GM15510 (cell line): Measurements from ENCODE around the gene AKT1.

Experiments used
- POLR2A ChIP-seq: IDR thresholded peaks from 3 replicates; pipeline ENCODE4 v1.6.1; 2011; ENCODE audit warnings: borderline replicate concordance; ENCODE audit not compliant: insufficient read length; ENCODE audit errors: extremely low read depth

The AKT1 gene

DNA sequence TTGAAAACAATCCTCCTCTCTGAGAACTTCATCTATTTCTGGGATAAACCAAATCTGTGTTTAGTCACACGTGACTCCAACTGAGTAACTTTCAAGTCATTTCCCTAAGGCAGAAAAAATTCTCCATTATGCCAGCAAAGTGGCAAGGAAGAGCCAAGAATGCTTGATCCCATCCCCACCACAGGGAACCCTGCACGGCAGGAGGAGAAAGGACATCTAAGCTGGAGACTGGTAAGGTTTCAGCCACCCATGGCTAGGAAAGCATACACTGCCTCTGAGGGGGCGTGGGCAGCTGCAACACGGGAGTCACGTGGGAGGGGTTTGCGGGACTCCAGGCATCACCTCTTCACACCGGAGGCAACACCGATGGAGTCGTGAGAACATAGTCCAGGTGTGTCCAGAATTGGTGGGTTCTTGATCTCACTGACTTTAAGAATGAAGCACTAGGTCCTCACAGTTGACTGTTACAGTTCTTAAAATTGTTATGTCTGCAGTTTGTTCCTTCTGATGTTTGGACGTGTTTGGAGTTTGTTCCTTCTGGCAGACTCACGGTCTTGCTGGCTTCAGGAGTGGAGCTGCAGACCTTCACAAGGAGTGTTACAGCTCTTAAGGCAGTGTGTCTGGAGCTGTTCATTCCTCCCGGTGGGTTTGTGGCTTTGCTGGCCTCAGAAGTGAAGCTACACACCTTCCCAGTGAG, 45.3 kb downstream of the AKT1 start:
- no peak for TF ChIP-seq POLR2A

DNA sequence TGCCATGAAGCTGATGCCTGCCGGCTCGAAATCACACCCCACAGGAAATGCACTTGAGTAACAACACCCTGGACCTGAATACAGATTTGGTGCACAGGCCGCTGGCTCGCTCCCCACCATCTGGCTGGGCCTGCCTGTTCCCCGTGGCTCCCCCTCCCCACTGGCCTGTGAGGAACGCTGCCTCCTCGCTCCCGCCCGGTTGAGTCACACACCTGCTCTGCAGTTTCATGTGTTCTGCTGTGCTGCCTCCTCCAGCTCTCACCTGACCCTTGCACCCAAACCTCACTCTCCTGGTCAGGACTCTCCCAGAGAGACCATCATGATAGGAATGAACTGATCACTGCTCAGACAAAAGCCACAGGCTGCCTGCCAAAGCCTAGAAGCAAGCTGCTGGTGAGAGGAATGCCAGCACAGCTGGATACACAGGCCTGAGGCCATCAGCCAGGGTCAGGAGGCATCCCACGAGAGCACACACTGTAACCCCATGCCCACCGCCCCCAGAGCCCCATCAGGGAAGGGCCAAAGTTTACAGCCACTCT, 46.4 kb downstream of the AKT1 start:
- TF ChIP-seq POLR2A = no peak

GRCh38 chr14:104747876-104748275, 47.7 kb downstream of the AKT1 start:
- TF ChIP-seq POLR2A = no peak

DNA sequence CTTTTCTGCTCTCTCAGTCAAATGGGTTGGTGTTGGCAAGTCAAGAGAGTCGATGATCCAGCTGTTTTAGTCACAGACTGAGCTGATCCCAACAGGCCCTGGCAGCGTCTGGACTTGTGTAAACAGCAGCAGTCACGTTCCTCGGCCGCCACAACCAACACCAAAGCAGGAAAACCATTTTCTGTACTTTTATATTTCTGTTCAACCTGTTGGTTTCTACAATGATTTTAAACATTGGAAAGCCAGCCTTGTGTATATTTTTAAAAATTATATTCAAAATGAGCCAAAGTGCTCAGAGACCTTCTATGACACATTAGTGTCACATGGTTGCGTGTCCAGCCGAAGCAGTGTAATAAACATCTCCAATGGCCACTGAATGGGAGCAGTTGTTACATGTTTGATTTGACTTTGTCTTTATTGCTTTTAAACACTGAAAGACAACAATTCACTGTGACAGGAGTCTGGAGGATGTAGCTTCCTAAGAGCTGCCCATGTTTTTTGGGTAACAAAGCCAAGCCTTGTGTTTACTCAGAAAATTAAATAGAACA, 48.5 kb downstream of the AKT1 start:
- TF ChIP-seq POLR2A = no peak

DNA sequence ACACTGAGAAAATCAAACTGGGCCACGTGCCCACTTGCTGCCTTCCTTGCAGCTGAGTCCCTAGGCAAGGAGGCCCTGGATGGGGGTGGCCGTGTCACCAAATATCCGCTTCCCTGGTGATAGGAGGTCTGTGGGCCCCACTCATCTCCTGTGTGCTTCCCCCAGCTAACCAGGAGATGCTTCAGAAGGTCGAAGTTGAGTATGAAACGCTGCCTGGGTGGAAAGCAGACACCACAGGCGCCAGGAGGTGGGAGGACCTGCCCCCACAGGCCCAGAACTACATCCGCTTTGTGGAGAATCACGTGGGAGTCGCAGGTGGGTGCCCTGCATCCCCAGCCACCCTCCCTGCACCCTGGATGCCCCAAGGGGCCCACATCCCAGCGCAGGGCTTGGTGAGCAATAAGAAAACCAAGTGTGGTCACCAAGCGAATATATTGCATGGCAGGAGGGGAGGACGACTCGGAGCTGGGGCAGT, 49.4 kb downstream of the AKT1 start:
- no peak for TF ChIP-seq POLR2A

DNA sequence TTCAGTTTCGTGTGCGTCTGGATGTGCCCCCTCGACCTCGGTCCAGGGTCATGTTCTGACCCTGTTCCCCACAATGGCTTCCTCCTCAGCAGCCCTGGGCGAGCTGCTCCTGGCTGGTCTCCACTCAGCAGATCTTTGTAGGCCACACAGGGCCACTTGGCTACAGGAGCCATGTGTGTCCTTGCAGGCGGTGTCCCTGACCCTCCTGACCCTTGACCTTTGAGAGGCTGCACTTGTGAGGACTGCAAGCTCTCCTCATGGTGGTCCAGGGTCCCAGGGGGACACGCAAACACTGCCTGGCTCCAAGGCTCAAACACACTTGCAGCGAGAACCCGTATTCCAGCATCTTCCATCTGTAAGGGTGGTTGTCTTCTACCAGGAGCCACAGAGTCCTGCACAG, 50.1 kb downstream of the AKT1 start:
- no peak for TF ChIP-seq POLR2A

DNA sequence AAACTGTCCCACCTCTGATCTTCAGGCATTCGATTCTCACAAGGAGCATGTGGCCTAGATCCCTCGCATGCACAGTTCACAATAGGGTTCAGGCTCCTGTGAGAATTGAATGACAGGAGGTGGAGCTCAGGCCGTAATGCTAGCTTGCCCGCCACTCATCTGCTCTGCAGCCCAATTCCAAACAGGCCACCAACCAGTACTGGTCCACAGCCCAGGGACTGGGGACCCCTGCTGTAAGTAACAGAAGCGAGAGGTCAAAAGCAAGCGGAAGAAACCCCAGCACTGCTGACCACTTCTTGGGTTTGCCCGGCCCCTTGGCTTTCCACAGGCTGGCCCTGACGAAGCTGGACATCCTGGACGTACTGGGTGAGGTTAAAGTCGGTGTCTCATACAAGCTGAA, 51.1 kb downstream of the AKT1 start:
- TF ChIP-seq POLR2A = no peak

- TF ChIP-seq POLR2A = no peak
Measured at GRCh38 chr14:104743461-104744380, 51.8 kb downstream of the AKT1 start.

GRCh38 chr14:104742586-104743455, 52.7 kb downstream of the AKT1 start:
- TF ChIP-seq POLR2A = no peak

DNA sequence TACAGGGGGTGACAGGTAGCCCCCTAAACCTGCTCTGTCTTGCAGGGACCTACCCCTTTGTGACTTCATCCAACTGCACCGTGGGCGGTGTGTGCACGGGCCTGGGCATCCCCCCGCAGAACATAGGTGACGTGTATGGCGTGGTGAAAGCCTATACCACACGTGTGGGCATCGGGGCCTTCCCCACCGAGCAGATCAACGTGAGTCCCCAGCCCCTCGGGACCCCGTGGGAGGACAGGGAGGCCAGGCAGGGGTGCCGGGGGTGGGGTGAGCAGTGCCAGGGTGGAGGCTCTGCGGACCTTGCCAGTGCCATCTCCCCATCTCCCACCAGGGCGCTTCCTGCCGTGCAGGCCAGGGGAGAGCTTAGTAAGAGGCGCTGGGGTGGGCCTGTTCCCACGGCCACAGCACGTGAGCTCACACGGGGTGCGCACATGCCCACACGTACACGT, 53.7 kb downstream of the AKT1 start:
- no peak for TF ChIP-seq POLR2A

- no peak for TF ChIP-seq POLR2A
Measured at GRCh38 chr14:104741108-104741802, 54.3 kb downstream of the AKT1 start.

DNA sequence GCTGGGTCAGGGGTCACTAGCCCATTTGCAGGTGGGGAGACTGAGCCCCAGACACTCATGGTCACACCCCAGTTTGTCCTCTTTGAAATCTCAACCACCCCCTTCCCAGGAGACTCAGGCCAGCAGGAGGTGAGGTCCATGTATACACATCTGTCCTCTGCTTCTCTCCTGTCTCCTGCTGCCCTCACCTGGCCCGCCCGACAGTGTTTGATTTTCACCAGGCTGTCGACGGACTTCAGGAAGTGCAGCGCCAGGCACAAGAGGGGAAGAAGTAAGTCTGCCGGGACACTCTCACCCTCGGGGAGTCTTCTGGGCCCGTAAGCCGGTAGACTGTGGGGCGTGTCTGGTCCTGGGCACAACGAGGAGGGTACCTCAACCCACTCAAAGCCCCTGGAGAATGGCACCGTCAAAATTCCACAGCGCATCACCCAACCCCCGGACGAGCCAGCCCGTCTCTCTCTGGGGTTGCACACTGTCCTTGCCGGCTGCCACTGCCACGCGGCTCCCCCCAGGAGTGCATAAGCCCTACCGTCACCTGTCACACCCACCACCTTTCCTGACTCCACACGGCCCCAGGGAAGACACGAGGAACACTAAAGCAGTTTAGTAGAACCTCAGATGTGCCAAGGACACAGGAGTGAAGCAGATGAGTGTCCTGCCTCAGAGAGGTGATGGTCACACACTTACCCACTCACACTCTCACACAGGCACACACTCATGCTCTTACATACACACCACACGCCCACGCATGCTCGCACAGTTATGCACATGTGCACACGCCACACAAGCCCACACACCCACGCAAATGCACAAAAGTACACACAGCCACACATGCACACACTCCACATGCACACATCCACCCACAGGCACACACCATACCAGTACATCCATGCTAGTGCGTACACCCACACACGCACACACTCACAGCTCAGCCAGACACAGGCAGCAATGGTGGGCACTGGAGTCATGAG, 55.7 kb downstream of the AKT1 start:
- no peak for TF ChIP-seq POLR2A
